NCI-H2227 (cell line): ENCODE results near the gene ANXA6.

Experiments used
- DNase-seq: peaks from one replicate; lab custom pipeline; 2025; ENCODE audit not compliant: unreplicated experiment; lab: John Stamatoyannopoulos, UW

ANXA6 gene

DNA sequence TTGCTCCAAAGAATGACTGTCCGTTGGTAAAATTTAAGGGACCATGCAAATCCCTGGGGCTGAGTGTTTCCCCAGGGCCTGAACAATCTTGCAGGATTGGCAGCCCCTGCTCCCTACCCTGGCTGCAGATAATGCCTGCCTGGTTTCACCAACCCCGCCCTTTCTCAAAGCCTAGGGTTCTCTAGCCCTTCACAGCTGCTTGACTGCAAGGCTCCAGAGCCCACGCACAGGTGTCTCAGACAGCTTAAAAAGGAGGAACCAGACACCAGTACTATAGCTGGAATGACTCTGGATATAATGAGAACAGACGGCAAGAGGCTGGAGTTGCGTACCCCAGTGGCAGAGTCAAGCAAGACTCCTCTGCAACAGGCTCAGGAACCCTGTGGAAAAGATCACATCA is 51.5 kb downstream of the ANXA6 start:
- DNase-seq, result no peak

DNA sequence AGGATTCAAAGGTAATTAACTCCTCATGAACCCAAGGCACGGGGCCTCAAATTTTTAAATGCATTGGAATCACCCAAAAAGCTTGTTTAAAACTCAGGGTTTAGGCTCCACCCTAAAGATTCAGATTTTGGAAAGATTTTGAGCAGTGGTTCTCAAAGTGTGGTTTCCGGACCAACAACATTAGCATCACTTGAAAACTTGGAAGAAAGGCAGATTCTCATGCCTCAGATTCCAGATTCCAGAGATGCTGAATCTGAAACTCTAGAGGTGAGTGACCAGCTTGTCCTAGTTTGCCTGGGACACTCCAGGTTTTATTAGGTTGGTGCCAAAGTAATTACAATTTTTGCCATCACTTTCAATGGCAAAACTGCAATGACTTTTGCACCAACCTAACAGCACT is 52.0 kb downstream of the ANXA6 start:
- no peak for DNase-seq

DNA sequence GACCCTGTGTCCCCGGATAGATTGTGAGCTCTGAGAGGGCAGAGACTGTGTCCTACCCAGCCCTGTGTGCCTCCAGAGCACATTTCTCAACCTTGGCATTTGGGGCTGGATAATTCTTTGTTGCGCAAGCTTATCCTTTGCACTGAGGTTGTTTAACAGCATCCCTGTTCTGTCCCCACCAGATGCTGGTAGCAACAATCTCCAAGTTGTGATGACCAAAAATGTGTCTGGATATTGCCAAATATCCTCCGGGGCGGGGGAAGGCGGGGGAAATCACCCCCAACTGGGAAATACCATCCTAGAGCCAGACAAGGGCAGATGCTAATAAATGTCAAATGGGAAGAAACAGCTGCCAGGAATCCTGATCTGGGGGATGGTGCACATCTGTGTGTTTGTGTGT is 52.8 kb downstream of the ANXA6 start:
- no peak for DNase-seq

DNA sequence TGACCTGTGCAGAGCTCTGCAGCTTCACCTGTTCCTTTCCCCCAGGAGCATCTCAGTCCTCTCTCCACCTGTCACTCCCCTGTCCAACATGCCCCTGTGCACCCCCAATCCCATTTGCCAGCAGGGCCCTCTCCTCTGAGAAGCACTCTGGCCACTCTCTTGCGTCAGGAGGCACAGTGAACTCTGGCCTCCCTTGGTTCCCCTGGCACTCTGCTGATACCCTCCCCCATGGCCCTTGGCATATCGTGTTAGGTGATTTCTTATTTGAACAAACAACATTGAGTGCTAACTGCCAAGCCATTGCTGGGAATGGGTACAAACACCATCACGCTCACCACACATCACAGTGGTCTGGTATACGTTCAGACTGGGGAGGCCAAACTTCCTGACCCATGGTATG is 55.8 kb downstream of the ANXA6 start:
- DNase-seq, result no peak

DNA sequence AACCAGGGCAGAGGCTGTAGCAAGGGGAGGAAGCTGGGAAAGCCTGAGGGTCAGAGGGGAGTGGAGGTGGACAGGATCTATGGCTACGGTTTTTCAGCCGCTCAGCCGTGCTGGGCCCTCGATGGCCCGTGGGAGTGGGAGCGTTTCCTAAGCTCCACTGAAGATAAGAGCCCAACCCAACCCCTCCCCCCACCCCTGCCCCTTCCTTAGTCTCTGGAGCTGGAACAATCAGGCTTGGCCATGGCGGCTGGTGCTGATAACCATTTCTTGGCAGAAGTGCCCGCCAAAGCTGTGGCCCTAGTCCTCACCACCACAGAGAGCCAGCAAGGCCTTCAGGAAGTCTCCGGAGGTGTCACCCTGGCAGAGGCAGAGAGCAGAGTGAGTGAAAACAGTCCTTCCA is 56.4 kb downstream of the ANXA6 start:
- no peak for DNase-seq

DNA sequence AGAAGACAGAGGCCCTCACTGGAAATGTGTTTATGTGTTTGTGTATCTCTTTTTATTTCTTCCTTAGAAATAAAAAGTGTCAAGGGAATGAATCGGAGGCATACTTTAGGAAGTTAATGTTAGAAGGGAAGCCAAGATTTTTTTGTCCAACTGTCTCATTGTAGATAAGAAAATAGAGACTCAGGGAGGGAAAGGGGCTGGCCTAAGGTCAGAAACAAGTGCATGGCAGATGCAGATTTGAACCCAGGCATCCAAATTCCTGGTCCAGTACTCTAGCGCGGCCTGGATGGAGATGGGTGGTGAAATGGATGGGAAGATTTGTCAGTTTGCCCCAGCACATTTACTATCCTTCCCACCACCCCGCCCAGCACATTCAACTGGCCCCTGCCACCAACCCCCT is 56.9 kb downstream of the ANXA6 start:
- no peak for DNase-seq

DNA sequence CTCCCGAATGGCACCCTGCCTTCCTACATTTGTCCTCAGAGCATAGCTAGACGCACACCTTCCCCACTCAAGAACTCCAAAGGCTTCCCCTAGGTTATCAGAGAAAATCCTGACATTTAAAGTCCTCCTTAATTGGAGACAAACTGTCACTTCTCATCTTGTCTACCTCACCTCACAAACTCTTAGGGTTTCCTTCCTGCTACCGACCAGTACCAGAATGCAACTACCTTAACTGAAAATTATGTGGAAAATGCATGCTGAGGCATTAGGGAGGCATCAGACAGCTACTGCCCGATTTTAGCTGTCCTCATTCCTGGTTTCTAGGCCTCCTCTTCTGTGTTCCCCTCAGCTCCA is 58.8 kb downstream of the ANXA6 start:
- DNase-seq, result no peak

DNA sequence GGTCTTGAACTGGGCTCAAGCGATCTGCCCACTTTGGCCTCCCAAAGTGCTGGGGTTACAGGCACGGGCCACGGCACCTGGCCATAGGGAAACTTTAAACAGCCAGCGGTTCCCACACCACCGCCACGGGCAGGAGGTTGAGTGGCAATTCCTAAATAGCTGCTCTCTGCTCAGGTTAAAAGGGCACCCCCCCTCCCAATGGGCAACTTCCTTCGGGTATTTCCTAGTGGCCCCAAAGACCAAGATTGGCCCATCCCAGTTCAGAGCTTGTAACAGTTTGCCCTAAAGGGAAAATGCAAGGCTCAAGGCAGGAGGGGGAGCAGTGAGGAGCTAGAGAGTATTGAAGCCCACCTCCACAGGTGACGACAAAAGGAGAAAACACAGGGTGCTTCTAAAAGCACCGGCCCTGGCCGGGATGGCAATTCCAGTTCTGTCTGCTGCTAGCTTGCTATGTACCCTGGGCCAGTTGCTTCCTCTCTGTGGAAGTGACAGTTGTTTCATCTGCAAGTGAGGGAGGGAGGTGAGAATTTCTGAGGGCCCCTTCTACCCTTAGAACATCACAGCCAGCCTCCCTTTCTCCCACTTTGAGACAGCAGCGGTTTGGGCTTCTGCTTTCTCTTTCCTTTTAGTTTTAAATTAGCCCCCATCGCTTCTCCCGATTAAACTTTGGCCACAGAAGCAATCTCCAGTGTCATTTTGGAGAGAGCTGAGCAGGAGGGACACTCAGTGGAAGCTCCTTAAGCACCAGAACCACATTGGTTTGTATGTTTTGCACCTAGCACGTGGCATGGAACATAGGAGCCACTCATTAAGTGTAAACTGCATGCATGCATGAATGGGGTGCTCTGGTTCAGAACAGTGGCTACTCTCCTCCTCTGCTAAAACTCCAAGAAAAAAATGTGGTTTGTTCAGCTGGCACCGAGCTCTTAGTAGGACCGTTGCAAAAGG is 59.5 kb downstream of the ANXA6 start:
- no peak for DNase-seq

DNA sequence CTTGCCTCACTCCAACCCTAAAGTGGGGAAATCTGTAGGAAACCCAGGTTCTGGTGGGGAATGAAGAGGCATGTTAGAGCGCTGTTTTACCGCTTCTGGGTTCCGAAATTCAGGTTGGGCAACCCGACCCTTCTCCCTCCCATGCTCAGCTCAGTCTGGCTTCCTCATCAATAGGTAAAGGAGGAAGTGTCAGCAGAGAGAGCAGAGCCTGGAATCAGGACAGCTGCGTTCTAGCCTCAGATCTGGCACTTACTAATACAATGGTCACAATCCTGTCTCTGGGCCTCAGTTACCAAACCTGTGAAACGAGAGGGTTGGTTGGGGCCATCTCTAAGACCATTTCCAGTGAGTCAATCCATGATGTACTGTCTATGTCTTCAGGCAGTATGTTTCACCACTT is 60.5 kb downstream of the ANXA6 start:
- DNase-seq, result no peak

DNA sequence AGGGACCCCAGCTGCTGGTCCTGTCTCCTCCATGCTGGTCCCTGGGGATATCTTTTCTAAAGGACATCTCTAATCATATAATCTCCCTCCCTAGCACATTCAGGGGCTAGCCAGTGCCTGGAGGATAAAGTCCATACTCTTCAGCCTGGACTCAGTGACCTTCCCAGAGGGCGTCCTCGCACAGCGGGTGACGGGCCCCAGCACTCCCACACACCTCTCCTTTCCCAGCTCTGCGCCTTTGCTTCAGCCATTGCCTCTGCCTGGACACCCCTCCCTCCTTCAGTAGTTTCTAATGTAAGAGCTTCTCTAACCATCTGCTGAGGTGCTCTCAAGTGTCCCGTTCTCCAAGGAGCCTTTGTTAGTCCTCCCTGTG is 61.6 kb downstream of the ANXA6 start:
- no peak for DNase-seq

DNA sequence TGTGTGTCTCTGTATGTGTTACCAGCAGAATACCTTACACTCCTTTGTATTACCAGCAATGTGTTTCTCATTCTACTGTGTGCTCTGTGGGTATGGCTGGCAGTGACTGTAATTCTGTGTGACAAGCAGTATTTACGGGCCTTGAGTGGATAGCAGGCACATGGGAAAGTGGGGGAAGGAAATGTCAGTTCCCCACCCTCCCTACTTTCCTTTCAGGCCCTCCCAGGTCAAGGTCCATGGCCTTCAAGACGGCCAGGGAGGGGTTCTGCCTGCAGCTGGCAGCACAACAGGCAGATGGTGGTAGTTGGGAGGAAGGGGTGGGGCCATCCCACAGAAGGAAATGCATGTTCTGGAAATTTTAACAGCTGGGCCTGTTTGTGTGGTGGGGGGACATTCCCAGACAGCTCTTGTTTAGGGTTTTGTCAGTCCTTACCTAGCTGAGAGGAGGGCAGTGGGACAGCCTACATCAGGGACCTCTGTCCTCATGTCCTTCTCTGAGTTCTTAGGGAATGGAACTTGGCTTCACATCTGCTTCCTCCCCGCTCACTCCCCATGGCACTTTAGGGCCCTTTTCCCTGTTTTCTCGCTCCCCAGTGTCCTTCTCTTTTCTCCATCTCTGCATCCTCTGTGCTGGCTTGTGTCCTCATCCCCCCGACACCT is 62.1 kb downstream of the ANXA6 start:
- DNase-seq, result no peak

DNA sequence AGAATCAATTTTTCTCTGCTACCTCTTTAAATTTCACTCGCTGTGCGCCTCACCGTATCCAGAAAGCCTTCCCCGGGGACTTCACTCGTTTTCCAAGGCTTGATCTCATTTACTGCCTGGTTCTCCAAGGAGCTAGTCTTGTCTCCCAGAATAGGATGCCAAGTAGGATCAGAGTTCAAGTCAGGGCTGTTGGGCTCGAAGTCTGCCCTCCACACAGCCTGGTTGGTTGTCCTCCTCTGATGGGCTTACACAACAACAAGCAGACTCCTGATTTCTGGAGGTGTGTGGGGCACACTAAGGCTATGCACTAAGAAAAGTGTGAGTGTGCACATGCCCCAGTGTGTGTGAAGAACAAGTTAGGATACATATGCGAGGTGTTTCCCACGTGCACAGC is 62.7 kb downstream of the ANXA6 start:
- DNase-seq, result no peak

DNA sequence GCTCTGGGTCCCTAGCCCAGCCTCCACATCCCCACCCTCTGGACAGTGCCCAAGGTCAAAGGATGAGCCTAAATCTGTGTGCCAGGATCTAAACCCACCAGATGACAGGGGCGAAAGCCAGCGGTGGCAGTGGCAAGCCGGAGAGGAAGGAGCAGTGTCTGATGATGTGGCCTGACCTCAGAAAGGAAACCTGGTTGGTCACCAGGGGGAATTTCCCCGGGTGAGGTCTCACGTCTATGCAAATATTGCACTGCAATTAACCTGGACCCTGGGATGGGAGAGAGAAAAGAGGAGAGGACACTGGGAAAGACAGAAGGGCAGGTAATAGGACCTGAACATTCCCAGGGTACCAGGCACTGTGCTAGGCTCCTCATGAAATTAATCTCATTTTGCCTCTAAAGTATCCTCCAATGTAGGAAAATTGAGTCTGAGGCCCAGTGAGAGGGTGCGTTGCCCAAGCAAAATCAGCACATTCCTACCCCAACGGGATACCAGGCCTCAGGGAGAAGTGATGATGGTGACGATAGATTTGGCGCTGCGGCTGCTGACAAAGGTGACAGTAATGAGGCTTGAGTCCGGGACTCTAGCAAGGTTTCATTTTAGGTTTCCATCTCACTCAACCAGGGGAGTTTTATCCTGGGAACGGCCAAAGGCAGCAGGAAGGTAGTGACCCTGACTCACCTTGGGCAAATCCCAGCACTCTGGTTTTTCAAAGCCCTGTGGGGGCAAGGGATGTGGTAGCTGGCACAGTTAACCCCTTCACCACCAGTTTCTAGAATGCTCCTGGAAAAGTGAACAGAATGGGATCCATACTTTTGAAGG is 63.3 kb downstream of the ANXA6 start:
- no peak for DNase-seq

DNA sequence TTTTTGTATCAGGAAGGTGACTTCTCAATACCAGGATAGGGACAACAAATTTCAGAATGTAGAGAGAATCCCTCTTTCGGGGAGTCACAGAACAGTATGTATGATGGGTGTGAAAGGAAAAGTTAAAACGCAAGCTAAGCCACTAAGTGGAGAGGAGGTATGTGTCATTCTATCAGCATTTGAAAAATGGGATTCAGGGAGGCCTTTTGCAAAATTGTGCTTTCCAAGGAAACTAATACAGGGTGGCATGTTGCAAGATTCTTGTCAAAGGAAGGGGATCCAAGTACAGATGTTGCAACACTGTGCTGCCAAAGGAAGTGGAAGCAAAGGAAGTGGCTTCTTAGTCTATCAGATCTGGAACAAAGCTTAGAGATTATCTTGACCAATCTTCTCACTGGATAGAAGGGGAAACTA is 64.1 kb downstream of the ANXA6 start:
- DNase-seq, result no peak

DNA sequence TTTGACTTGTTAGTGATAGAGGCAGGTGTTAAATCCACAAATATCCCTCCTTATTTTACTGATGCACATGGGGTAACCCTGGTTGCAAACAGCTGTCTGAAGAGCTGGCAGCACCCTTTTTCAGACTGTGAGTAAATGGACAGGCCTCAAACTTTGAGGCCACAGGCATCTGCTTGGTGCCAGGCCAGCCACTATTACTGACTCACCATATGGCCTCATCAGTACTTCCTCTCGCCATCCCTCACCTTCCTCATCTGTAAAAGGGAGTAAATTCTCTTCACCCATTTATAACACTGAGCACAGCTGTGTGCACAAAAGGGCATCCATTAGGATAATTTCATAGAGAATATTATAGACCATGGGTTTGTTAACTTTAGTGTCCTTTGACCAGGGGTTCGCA is 64.8 kb downstream of the ANXA6 start:
- no peak for DNase-seq

DNA sequence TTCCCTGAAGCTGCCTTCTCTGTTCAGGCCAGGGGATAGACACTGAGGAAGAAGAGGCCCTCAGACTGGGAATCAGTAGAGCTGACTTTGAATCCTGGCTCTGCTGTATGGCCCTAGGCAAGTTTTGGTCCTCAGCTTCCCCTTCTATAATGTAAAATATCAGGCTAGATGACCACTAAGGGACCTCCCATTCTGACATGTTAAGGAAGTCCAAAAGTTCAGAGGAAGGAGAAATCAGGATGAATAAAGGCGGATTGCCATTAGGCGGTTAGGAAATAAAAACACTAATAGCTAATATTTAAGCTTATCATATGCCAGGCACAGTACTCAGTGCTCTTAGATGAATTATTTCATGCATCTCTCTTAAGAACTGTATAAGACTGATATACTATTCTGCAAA is 67.9 kb downstream of the ANXA6 start:
- DNase-seq, result no peak

DNA sequence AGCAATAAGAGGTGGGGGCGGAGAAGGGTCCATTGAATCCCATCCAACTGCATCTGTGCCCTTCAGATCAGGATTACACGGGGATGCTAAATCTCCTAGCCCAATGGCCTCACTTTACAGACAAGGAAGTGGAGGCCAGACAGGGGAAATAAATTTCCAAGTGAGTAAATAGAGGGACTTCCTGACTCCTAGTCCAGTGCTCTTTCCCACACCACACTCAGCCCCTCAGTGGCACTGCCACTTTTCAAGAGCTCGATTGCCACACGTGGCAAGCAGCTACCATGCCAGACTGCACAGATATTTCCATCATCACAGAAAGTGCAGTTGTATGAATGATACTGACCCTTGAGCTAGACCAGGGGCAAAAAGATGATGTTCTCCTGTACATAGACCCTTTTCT is 68.6 kb downstream of the ANXA6 start:
- DNase-seq, result no peak

DNA sequence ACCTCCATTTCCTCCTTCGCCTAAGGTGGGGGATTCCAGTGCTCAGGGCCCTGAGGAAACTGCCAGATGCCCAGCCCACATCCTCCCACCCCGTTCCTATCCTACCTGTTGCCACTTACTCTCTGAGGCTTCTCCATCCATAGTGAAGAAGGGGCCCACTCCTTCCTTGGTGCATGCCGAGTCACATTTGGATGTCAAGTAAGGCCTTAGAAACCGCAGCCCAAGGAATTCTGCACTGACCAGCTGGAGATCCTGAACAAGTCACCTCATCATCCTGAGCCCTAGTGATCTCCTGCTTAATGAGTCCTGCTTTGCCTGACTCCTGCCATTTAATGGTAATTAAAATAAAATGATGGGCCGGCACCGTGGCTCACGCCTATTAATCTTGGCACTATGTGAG is 70.1 kb downstream of the ANXA6 start:
- no peak for DNase-seq

DNA sequence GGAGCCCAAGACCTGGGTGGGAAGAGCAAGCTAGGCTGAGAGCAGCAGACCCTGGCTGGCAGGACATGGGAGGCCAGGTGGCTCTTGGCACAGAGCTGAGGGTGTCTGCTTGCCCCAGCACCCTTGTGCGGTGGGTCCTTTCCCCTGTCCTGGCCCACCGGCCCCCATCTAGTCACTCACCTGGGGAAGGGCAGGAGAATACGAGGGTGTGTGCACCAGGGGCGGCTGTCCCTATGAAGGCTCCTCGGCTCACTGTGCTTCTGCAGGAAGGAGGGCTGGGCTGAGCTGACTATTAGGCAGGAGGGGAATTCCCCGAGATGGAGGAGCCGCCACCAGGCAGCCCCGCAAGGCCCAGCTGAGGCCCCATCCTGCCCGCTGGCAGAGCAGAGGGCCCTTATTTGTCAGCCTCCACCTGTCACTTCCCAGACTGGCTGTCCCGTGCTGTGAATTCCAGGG is 70.6 kb downstream of the ANXA6 start:
- no peak for DNase-seq

DNA sequence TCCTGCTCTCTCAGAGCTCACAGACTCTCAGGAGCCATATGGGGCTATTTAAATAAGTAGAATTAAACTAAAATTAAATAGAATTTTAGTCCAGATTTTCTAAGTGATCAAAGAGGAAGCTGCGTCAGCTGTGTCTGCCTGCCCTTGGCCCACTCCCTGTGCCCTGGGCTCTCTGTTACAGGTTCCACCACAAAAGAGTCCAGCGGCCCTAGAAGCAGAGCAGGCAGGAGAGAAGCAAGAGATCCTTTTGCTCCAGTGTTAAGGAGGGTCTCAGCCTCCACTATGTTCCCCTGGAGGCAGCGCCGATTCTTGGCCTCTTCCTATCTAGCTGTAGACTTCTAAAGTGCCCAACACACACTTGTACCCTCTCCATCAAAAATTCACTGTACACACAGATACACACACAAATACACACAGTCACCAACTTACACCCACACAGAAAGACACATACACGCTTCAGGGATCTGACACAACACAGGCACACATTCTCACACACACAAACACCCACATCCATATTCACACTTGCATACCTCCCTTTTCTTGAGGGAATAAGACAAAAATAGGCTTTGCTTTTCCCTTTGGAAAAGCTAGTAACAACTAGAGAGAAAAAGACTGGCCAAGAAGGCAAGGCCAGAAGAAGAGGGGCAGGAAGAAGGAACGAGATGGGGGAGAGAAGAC is 71.2 kb downstream of the ANXA6 start:
- DNase-seq, result no peak

DNA sequence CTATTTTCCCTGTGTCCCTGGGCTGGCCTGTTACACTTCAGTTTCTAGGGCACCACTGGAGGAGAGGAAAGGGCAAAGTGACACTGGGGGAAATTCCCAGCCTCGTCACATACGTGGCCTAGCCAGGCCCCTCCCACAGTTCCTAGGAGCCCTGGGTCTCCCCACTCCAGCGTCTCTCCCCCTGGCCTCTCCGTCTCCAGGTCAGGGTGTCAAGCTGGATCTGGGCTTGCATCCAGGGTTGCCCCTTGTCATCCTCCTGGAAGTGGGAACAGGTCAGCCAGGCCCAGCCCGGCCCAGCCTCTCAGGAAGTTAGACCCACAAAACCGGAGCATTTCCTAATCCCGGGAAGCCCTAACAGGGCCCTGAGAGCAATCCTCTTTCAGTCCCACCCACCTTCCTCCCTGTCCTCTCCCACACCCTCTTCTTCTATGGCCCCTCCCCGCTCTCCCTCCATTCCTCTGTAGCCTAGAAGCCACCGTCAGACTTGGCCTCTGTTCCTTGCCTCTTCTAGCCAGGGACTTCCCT is 72.0 kb downstream of the ANXA6 start:
- no peak for DNase-seq
